GM18520 (cell line): Measurements from ENCODE around the gene STUB1.
A peak's percentile ranks its signal among the peaks of the same experiment; 100 is the strongest.
"Not testable (repeated sequence)": the region's sequence is repeated elsewhere in the genome, so short reads cannot be mapped to it uniquely, and the experiment has no call there.

Source experiments
- ATAC-seq: cut with Tn5 transposase; IDR thresholded peaks from one replicate; pipeline ENCODE4 v1.9.1; 2021; ENCODE audit not compliant: unreplicated experiment

The STUB1 gene

DNA sequence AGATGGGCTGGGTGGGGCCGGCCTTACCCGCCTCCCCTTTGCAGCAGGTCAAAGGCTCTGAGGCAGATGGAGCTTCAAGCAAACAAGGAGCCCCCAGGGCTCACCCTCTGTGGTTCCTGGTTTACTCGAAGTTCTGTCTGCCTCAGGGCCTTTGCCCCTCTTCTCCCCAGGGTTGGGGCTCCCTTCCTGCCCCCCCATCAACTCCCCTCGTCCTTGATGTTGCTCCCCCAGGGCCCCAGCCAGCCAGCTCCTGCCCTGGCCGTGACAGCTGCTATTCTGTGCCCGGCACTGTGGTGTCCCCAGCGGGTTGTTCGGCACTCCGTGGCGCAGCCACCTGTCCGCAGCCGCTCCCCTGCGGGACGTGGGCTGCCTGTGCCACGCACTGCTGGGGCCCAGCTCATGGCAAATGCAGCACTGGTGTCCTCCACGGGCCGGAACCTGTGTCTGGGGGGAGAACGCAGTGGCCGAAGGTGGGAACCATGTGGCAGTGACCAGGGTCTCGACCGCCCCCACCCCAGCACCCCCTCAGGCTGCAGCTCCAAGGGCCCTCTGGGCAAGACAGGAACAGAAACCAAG lies 30.4 kb downstream of the STUB1 start:
- ATAC-seq: no peak

DNA sequence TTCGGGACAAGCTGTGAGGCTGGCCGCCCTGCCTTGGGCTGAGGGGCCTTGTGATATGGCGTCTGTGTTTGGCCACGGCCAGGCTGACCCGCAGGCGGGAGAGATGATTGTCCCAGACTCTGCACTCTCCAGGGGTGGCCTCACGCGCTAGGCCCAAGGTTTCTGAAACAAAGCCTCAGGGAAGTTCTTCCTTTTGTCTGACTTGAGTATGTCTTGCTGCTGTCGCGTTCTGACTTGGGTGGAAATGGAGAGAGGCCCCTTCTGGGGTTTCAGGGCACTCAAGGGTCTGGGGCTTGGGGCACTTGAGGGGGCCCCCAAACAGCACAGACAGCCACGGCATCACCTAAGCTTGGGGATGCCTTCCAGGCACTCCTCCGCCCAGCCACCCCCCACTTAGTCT lies 30.9 kb downstream of the STUB1 start:
- no peak for ATAC-seq

DNA sequence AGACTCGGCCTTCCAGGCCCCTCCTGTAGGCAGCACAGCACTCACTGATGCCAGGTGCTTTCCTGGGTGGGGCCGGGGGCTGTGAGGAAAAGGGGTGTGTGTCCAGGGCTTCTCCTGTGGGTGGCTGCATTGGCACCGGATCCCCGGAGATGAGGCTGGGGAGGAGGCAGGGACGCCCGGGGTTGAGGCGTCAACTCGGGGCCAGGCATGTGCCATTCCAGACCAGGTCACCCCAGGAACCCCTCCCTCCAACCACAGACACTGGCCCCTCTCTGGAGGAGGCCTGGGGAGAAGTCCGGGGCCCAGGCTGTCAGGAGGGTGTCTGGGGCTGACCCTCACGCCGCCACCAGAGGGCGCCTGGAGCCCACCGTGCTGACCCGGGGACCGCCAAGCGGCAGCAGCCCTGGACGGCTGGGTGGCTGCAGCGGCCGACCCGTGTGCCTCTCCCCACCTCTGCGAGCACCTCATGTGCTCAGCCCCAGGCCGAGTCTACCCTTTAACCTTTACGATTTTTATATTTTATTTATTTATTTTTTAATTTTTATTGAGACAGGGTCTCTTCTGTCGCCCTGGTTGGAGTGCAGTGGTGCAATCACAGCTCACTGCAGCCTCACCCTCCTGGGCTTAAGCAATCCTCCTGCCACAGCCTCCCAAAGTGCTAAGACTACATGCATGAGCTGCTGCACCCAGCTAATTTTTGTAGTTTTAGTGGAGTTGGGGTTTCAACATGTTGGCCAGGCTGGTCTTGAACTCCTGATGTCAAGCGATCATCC lies 31.5 kb downstream of the STUB1 start:
- no peak for ATAC-seq

DNA sequence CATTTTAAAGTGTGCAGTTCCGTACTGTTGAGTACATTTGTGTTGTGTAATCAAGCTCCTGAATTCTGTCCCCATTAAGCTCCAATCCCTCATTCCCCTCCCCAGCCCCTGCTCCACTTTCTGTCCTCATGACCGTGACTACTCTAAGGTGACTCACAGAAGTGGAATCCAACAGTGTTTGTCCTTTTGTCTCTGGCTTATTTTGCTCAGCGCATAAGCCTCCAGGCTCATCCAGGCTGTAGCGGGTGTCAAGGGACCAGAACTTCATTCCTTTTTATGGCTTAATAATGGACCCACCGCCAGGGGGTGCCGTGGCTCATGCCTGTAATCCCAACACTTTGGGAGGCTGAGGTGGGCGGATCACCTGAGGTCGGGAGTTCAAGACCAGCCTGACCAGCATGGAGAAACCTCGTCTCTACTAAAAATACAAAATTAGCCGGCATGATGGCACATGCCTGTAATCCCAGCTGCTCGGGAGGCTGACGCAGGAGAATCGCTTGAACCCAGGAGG lies 32.6 kb downstream of the STUB1 start:
- ATAC-seq: not testable (repeated sequence)

DNA sequence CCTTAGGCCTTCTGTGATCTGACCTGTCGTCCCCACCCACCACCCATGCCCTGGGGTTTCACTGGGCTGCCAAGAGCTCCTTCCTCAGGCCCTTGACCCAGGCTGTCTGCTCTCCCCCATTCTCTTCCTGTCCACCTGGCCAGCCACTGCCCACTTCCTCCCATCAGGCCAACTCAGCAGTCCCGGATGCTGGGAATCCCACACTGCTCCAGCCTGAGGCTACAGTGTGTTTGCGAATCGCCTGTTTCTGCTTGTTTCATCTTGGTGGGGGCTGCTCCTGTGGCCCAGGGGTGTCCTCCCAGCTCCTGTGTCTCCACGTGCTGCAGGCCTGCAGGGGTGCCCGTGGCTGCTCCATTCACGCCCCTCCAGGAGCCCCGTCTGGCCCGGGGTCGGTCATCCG lies 33.9 kb downstream of the STUB1 start:
- no peak for ATAC-seq

DNA sequence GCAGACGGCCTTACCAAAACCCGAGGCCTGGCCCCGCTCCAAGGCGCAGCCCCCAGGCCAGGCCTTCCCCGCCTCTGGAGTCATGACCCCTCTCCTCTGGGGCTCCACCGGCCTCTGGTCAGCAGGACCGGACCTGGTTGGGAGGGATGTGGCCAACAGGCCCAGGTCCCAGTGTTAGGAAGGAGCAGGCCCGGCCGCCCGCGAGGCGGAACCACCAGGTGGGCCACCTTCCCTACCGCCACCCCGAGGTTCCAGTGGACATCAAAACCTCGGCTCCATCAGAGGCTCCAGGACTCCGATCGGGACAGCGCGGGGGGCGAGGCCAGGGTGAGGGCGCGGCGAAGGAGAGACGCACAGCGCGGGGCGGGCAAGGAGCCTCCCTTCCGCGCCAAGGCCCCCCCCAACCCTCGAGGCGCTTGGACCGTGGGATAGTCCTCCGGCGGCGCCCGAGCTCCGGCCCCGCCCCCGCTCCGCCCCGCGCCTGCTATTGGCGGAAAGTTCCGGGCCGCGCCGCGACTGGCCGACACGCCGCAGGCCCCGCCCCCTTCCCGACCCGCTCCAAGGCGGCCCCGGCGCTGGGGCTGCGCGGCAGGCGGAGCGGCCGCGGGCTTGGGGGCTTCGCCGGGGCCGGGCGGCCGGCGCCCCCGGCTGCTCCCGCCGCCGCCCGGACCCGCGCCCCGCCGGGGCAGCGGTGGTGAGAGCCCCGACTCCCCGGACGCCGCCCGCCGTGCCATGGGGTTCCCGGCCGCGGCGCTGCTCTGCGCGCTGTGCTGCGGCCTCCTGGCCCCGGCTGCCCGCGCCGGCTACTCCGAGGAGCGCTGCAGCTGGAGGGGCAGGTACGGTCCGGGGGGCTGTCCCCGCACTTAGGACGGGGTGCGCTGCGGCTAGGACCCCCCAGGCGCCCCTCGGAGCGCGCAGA lies 34.6 kb downstream of the STUB1 start, which contains the start of gene METRN:
Gene METRN (plus strand): TSS at position 561 of the 919 bp plus-strand sequence. CDS start 172 bp downstream, at position 733.
- peak; percentile 59 for ATAC-seq

DNA sequence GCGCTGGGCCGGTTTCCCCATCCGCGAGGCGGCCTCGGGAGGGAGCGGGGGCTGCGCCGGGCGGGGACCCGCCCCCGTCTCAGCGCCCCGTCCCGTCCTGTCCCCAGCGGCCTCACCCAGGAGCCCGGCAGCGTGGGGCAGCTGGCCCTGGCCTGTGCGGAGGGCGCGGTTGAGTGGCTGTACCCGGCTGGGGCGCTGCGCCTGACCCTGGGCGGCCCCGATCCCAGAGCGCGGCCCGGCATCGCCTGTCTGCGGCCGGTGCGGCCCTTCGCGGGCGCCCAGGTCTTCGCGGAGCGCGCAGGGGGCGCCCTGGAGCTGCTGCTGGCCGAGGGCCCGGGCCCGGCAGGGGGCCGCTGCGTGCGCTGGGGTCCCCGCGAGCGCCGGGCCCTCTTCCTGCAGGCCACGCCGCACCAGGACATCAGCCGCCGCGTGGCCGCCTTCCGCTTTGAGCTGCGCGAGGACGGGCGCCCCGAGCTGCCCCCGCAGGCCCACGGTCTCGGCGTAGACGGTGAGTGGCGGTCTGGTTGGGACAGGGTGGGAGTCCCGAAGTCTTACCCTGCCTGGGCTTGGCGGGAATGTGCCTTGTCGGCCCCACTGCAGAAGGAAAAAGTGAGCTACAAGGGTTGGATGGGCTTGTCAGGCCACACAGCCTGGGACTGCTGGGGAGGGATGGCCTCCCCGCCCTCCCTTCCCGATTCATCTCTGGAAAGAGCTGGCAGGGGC lies 35.4 kb downstream of the STUB1 start:
- ATAC-seq: no peak

DNA sequence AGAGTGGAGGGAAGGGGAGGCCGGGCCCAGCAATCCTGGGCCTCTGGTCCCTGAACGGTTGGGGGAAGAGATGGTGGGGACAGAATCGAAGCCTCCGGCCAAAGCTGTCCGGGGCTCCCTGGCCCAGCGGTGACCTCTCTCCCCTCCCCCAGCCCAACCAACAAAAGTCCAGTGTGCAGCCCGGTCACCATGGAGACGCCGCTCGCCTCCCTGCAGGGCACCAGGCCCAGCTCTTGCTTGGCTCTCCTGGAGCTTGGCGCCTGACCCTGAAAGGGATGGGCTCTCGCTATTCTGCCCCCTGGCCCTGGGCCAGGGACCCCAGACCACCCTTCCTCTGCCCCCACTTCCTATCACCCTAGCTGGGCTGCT lies 36.0 kb downstream of the STUB1 start:
- ATAC-seq: no peak

DNA sequence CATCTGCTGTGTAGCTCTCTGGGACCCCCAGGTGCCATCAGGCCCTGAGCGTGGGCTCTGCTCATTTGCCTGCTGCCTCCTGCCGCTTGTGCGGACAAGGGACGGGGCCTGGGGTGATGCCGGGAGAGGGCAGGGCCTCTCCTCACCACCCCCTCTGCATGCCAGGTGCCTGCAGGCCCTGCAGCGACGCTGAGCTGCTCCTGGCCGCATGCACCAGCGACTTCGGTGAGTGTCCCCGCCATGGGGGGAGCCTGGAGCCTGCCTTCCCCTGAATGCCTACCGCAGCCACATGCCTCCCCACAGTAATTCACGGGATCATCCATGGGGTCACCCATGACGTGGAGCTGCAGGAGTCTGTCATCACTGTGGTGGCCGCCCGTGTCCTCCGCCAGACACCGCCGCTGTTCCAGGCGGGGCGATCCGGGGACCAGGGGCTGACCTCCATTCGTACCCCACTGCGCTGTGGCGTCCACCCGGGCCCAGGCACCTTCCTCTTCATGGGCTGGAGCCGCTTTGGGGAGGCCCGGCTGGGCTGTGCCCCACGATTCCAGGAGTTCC lies 36.6 kb downstream of the STUB1 start:
- no peak for ATAC-seq

DNA sequence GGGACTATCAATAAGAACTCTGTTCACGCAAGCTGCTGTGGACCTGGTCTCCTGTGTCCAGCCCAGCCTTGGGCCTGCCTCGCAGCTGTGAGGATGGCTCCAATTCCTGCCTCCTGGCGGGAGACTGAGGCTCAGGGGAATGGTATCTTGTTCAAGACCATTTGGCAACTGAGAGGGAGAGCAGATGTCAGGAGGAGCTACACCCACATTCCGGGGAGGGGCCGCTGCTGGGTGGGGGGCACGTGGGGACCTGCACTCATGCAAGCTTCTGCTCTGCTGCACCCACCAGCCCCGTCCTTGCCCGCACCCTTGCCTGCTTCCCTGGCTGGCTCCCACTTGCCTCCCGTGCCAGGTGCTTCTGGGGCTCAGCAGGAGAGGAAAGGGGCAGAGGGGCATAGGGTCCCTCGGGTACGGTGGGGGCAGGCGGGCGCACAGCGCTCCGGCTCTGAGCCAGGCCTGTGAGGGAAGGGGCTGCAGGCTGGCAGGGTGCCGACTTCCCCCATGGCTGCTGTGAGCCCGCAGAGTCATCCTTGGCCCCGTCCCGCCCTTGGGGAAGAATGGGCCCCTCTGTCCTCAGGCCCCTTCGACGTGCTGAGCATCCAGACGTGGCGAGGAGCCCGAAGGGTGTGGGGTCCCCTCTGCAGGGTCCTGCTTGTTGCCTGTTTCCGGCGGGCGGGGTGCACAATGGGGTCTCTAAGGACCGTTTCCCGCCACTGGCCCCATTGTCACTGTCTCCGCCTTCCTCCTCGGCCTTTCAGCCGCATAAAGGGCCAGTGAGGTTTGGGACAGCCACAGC lies 37.4 kb downstream of the STUB1 start:
- ATAC-seq: no peak

DNA sequence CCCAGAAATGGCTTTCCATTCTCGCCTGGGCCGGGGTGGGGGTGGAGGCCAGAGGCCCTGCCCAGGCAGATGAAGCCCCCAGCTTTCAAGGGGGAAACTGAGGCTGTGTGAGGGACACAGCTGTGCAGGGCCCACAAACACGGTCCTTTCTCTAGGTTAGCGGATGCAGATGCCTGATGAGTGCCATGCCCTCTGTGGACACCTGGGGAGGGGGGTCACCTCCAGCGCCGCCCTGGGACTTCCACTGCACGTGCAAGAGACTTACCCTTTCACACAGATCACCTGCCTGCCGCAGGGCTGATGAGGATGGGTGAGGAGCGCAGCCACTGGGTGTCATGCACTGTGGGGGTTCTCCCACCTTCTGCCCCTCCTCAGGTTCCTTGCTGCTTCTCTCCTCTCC lies 38.2 kb downstream of the STUB1 start:
- ATAC-seq: no peak

DNA sequence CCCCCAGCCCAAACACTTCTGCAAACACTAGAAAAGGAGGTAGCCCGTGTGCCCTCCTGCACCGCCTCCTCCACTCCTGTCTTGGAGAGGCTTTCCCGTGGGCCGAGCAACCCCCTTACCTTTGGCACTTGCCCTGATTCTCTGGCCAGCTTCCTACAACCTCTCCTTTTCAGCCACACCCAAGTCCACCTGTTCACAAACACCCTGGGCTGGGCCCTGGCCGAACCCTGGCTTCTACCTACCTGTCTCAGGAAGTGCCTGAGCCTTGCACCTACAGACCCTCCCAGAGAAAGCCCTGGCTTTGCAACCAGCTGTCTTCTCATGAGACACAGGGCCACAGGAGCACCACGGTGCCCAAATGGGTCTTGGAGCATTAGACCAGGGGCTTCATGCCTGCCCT lies 38.7 kb downstream of the STUB1 start:
- ATAC-seq: no peak

DNA sequence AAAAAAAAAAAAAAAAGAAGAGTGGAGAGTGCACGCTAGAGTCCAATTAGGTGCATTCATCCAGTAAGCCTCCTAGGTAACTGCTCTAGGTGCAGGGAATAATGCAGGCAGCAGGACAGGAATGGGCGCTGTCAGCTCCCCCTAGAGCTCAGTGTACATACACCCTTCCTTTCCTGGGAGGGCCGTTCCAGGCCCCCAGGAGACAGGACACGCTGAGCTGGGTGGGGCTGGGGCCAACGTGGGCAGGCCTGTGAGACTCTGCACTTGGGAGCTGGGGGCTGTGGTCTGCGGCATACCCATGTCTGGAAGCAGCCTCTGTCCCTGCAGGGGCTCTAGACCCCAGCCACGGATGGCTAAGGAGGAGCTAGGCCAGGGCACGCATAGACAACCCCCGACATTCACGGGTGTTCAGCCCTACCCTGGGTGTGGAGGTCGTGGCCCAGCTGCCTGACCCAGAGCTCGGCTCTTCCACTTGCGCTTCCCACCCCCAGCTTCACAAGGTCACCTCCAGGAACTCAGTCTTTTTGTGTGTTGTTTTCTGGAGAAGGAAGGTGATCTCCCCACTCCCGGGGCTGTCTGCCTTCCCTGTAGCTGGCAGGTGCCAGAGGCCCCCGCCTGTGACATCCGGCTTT lies 39.7 kb downstream of the STUB1 start:
- ATAC-seq: no peak

DNA sequence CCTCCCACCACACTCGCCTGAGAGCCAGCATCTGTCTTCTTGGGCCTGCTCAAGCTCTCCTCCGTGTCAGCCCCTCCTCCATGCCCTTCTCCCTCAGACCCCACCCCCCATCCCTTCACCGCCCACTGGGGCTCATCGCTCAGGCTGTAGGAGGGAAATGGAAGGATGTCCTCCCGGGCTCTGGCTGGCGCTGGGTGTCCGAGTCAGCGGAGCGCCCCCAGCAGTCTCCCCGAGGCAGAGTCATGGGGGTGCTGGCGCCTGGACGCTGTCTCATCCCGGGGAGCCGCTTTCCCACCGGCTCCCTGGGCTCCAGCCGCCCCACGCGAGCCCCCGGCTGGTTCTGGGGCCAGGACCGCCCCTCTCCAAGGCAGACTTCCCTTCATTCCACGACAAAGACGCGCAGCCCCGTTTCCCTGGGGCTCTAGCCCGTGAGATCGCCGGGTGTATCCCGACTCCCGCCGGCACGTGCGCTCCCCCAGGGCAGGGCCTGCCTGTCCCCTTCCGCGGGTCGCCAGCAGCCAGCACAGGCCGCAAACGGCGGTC lies 40.3 kb downstream of the STUB1 start:
- ATAC-seq: no peak

DNA sequence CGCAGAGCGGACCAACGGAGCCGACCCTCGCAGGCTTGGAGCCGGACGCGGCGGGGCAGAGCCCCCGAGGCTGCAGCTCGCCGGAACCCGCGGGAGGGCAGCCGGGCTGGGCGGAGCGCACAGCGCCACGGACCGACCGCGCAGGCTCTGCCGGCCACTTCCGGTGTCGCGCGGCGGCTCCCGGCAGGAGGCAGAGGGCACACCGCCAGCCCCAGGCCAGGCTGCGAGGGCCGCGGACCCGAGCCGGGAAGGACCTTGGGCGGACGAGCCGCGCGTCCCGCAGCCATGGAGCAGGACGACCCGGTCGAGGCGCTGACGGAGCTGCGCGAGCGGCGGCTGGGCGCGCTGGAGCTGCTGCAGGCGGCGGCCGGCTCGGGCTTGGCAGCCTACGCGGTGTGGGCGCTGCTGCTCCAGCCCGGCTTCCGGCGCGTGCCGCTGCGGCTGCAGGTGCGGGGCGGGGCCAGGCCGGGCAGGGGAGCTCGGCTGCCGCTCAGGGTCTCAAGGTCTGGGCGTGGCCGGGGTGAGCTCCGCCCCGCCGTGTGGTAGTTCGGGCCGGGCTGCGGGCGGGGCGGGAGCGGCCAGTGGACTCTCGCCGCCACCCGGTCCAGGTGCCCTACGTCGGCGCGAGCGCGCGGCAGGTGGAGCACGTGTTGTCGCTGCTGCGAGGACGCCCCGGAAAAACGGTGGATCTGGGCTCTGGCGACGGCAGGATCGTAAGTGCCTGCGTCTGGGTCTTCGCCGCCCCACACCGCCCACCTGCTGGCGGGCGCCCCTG lies 41.0 kb downstream of the STUB1 start, which contains the start of gene ANTKMT:
Gene ANTKMT (plus strand): TSS at position 157 of the 775 bp plus-strand sequence. CDS start 129 bp downstream, at position 286.
- peak; percentile 74 for ATAC-seq

DNA sequence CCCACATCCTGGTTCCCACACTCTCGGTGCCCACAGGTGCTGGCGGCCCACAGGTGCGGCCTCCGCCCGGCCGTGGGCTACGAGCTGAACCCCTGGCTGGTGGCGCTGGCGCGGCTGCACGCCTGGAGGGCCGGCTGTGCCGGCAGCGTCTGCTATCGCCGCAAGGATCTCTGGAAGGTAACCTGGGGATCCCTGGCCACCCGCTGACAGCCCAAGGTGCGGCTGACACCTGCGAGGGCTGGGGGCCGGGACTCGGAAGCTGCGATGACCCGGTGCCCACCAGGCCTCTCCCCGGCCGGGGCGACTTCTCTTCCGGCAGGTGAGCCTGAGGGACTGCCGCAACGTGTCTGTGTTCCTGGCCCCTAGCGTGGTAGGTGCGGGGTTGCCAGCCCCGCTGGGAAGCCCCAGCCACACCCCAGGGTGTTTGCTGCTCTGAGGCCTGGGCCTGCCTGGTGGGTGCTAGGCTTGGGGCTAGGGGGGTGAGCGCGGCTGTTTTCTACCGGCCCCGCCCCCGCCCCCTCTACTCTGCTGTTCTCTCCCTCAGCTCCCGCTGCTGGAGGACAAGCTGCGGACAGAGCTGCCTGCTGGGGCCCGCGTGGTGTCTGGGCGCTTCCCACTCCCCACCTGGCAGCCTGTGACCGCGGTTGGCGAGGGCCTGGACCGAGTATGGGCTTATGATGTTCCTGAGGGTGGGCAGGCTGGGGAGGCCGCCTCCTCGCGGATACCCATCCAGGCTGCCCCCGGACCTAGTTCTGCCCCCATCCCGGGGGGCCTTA lies 41.7 kb downstream of the STUB1 start:
- no peak for ATAC-seq
